ELR (cell line): ENCODE measurements around the gene MEAF6.
"Not testable (repeated sequence)": the region's sequence is repeated elsewhere in the genome, so short reads cannot be mapped to it uniquely, and the experiment has no call there.

ENCODE experiments used
- DNase-seq: peaks from one replicate; pipeline ENCODE4 v3.0.0-alpha.2; 2015; ENCODE audit warnings: low read depth

MEAF6 gene

GRCh38 chr1:37532418-37533156, 18.0 kb upstream of the MEAF6 start:
- not testable (repeated sequence) for DNase-seq

- not testable (repeated sequence) for DNase-seq
Observed at GRCh38 chr1:37529888-37530287, 15.3 kb upstream of the MEAF6 start.

GRCh38 chr1:37519613-37520012, 5.0 kb upstream of the MEAF6 start:
- no peak for DNase-seq

GRCh38 chr1:37518929-37519328, 4.4 kb upstream of the MEAF6 start:
- not testable (repeated sequence) for DNase-seq

- not testable (repeated sequence) for DNase-seq
Observed at GRCh38 chr1:37518241-37518640, 3.7 kb upstream of the MEAF6 start.

GRCh38 chr1:37517569-37517968, 3.0 kb upstream of the MEAF6 start:
- no peak for DNase-seq

- no peak for DNase-seq
Observed at GRCh38 chr1:37515185-37516034, 844 bp upstream of the MEAF6 start.

- DNase-seq = peak; percentile 45
Observed at GRCh38 chr1:37513795-37514349, 694 bp downstream of the MEAF6 start.

GRCh38 chr1:37509181-37509580, 5.4 kb downstream of the MEAF6 start:
- DNase-seq = peak; percentile 51

GRCh38 chr1:37506740-37507139, 7.8 kb downstream of the MEAF6 start:
- no peak for DNase-seq

- DNase-seq = not testable (repeated sequence)
Observed at GRCh38 chr1:37502791-37503190, 11.8 kb downstream of the MEAF6 start.

- DNase-seq = no peak
Observed at GRCh38 chr1:37502104-37502503, 12.5 kb downstream of the MEAF6 start.

GRCh38 chr1:37501661-37502060, 12.9 kb downstream of the MEAF6 start:
- DNase-seq = no peak

GRCh38 chr1:37498872-37499617, 15.5 kb downstream of the MEAF6 start:
- DNase-seq = peak; percentile 79

GRCh38 chr1:37497832-37498231, 16.7 kb downstream of the MEAF6 start:
- DNase-seq = no peak

- no peak for DNase-seq
Observed at GRCh38 chr1:37495875-37496274, 18.7 kb downstream of the MEAF6 start.

GRCh38 chr1:37493336-37494098, 21.0 kb downstream of the MEAF6 start:
- DNase-seq = no peak

GRCh38 chr1:37487619-37487984, 27.0 kb downstream of the MEAF6 start:
- no peak for DNase-seq

- DNase-seq = peak; percentile 76
Observed at GRCh38 chr1:37486680-37487618, 27.6 kb downstream of the MEAF6 start.
